NCI-H1105 (cell line): ENCODE results near the gene TBC1D9.

Source experiments
- DNase-seq: peaks from one replicate; lab custom pipeline; 2025; lab: John Stamatoyannopoulos, UW

TBC1D9 gene

GRCh38 chr4:140645614-140646412, 110.4 kb downstream of the TBC1D9 start:
- DNase-seq, result no peak

- no peak for DNase-seq
These were observed 111.0 kb downstream of the TBC1D9 start for GRCh38 chr4:140645196-140645595.

- no peak for DNase-seq
These were observed 111.6 kb downstream of the TBC1D9 start for GRCh38 chr4:140644470-140645185.

GRCh38 chr4:140643571-140644055, 112.6 kb downstream of the TBC1D9 start:
- no peak for DNase-seq

- DNase-seq, result no peak
These were observed 113.3 kb downstream of the TBC1D9 start for GRCh38 chr4:140642674-140643437.

- DNase-seq, result no peak
These were observed 114.3 kb downstream of the TBC1D9 start for GRCh38 chr4:140641789-140642439.

GRCh38 chr4:140641105-140641555, 115.1 kb downstream of the TBC1D9 start:
- no peak for DNase-seq

- DNase-seq, result no peak
These were observed 115.9 kb downstream of the TBC1D9 start for GRCh38 chr4:140640150-140640748.

GRCh38 chr4:140639066-140639465, 117.1 kb downstream of the TBC1D9 start:
- no peak for DNase-seq

- DNase-seq, result no peak
These were observed 118.3 kb downstream of the TBC1D9 start for GRCh38 chr4:140637836-140638235.

GRCh38 chr4:140635606-140636005, 120.6 kb downstream of the TBC1D9 start:
- no peak for DNase-seq

GRCh38 chr4:140633951-140634350, 122.2 kb downstream of the TBC1D9 start:
- DNase-seq, result no peak

GRCh38 chr4:140633124-140633523, 123.1 kb downstream of the TBC1D9 start:
- no peak for DNase-seq

- DNase-seq, result no peak
These were observed 125.9 kb downstream of the TBC1D9 start for GRCh38 chr4:140630246-140630645.

GRCh38 chr4:140628016-140628415, 128.2 kb downstream of the TBC1D9 start:
- DNase-seq, result no peak

GRCh38 chr4:140626661-140627376, 129.4 kb downstream of the TBC1D9 start:
- DNase-seq, result no peak

GRCh38 chr4:140622333-140622958, 133.7 kb downstream of the TBC1D9 start:
- DNase-seq, result no peak

GRCh38 chr4:140621161-140621560, 135.0 kb downstream of the TBC1D9 start:
- no peak for DNase-seq

GRCh38 chr4:140617499-140618248, 138.5 kb downstream of the TBC1D9 start:
- no peak for DNase-seq

GRCh38 chr4:140615451-140615850, 140.7 kb downstream of the TBC1D9 start:
- DNase-seq, result no peak
